ENCODE measurements around the gene ZNF71. TPM values are rescaled to one million over a fixed set of nuclear protein-coding genes. Genes with fewer than 3 reads are reported as not detected.
"Not testable (repeated sequence)": the region's sequence is repeated elsewhere in the genome, so short reads cannot be mapped to it uniquely, and the experiment has no call there.

ZNF71 gene
- total RNA-seq, 1 donor = 8.2 TPM

DNA sequence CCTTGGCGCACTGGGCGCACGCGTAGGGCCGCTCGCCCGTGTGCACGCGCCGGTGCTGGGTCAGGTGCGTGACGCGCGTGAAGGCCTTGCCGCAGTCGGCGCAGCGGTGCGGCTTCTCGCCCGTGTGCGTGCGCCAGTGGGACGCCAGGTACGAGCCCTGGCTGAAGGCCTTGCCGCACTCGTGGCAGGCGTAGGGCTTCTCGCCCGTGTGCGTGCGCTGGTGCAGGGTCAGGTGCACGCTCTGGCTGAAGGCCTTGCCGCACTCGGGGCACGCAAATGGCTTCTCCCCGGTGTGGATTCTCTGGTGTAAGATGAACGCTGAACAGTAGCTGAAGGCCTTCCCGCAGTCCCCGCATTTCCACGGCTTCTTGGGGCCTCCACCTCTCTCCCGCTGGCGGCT is 69.4 kb downstream of the ZNF71 start:
- H3K4me3 ChIP-seq (ENCODE audit: low read depth, low read length) = no peak overlapping the region
- TF ChIP-seq, protein P1, sequence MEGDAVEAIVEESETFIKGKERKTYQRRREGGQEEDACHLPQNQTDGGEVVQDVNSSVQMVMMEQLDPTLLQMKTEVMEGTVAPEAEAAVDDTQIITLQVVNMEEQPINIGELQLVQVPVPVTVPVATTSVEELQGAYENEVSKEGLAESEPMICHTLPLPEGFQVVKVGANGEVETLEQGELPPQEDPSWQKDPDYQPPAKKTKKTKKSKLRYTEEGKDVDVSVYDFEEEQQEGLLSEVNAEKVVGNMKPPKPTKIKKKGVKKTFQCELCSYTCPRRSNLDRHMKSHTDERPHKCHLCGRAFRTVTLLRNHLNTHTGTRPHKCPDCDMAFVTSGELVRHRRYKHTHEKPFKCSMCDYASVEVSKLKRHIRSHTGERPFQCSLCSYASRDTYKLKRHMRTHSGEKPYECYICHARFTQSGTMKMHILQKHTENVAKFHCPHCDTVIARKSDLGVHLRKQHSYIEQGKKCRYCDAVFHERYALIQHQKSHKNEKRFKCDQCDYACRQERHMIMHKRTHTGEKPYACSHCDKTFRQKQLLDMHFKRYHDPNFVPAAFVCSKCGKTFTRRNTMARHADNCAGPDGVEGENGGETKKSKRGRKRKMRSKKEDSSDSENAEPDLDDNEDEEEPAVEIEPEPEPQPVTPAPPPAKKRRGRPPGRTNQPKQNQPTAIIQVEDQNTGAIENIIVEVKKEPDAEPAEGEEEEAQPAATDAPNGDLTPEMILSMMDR (IDR thresholded peaks at IDR 0.05; ENCODE audit: insufficient read depth, low read depth, low read length) = no peak
- no peak for DNase-seq (ENCODE audit: low read depth)

DNA sequence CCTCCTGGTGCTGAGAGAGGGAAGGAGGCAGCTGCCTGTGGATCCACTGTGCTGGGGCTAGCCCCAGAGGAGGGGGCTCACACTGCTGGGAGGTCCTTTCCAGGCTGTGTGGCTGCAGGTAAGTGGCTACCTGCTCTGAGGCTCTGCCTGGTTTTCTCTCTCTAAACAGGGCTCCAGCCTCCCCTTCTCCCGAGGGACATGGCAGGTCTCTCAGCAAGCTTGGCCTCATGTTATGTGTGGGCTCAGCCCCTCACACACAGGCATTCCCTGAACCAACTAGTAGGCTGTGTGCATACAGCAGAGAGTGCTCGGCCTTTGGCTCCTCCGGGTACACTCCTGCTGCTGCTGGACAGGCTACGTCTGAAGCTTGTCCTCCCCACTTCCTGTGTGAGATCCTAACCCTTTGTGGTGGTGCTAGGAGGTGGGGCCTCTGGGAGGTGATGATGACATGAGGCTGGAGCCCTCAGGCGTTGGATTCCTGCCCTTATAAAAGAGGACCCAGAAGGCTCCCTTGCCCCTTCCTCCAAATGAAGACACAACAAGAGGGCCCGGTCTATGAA is 72.3 kb downstream of the ZNF71 start:
- TF ChIP-seq, protein P1 (IDR thresholded peaks at IDR 0.05; ENCODE audit: insufficient read depth, low read depth, low read length) = no peak
- DNase-seq (ENCODE audit: low read depth) = no peak
- no peak overlapping the region for H3K4me3 ChIP-seq (ENCODE audit: low read depth, low read length)

DNA sequence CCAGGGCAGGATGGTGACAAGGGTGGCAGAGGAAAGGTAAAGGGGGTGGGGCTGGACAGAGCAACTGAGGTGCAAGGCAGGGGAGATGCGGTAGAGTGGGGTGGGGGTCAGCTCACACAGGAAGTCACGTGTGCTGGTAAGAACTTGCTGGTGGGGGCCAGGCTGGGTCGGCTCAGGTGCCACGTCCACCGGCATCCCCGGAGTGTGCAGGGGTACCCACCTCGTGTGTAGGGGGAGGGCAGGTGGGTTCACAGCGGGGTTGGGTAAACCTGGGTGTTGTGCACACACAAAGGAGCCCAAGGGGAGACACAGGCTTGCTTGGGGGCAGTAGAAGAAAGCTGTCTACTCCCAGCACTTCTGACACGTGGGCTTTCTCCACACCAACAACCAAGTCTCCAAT is 73.6 kb downstream of the ZNF71 start:
- no peak for DNase-seq (ENCODE audit: low read depth)
- TF ChIP-seq, protein P1 (IDR thresholded peaks at IDR 0.05; ENCODE audit: insufficient read depth, low read depth, low read length) = no peak
- H3K4me3 ChIP-seq (ENCODE audit: low read depth, low read length) = no peak overlapping the region

DNA sequence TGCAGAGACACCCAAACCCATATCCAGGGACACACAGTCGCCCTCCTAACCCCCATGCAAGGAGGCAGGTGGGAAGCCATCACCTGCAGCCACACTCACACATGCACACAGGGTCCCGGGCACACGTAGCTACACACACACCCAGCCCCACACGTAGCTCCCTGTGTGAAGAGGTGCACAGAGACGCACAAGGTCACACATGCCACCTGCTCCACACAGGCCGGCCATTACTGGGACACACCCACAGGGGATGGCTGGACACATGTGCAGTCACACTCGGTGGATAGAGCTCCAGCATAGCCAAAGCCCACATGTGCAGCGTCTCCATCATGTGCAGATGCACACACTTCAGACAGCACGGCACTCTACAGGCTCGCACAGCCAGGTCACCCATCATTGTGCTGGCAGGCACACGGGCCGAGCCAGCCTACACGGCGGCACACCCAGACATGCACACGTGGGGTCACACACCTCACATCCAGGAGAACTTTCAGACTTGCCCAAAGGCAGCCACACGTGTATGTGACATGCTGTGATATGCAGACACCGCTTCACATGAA is 75.4 kb downstream of the ZNF71 start:
- TF ChIP-seq, protein P1 (IDR thresholded peaks at IDR 0.05; ENCODE audit: insufficient read depth, low read depth, low read length) = no peak
- H3K4me3 ChIP-seq (ENCODE audit: low read depth, low read length) = no peak overlapping the region
- no peak for DNase-seq (ENCODE audit: low read depth)

DNA sequence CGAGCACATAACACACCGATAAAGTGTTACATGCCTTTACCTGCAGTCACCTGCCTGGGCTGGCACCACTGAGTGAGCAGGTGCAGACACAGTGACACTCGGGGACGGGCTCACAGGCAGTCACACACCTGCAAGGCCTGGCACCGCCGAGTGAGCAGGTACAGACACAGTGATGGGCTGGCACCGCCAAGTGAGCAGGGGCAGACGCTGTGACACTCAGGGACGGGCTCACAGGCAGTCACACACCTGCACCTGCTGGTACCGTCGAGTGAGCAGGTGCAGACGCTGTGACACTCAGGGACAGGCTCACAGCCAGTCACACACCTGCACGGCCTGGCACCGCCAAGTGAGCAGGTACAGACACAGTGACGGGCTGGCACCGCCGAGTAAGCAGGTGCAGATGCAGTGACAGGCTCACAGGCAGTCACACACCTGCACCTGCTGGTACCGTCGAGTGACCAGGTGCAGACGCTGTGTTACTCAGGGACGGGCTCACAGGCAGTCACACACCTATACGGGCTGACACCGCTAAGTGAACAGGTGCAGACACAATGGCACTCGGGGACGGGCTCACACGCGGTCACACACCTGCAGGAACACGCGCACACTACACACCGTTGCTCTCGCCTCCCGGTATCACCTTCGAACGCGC is 76.0 kb downstream of the ZNF71 start:
- DNase-seq (ENCODE audit: low read depth) = no peak
- H3K4me3 ChIP-seq (ENCODE audit: low read depth, low read length) = no peak overlapping the region
- TF ChIP-seq, protein P1 (IDR thresholded peaks at IDR 0.05; ENCODE audit: insufficient read depth, low read depth, low read length) = no peak

DNA sequence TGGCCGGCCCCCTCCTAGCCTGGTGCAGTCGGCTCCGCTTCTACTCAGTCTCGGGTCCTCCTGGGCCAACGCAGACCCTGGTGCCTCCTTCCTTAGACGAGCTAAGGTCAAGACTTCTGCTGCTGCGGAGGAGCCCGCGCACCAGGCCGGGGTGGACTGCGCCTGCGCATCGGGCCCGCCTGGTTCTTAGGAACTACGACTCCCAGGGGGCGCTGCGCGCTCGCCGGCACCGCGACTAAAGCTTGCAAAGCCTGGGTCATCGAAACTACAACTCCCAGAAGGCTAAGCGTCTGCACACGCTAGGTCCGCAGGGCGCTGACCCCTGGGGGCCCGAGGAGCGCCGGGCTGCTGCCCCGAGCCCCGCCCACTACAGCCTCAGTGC is 76.5 kb downstream of the ZNF71 start, which contains the start of gene ZNF835:
TSS of gene ZNF835 (minus strand) at position 145 of the 382 bp plus-strand sequence. CDS start 6,559 bp downstream, outside the sequence.
- TF ChIP-seq, protein P1 (IDR thresholded peaks at IDR 0.05; ENCODE audit: insufficient read depth, low read depth, low read length) = no peak
- H3K4me3 ChIP-seq (ENCODE audit: low read depth, low read length) = no peak within 1 kb of the TSS
- DNase-seq (ENCODE audit: low read depth) = peak; percentile 17

DNA sequence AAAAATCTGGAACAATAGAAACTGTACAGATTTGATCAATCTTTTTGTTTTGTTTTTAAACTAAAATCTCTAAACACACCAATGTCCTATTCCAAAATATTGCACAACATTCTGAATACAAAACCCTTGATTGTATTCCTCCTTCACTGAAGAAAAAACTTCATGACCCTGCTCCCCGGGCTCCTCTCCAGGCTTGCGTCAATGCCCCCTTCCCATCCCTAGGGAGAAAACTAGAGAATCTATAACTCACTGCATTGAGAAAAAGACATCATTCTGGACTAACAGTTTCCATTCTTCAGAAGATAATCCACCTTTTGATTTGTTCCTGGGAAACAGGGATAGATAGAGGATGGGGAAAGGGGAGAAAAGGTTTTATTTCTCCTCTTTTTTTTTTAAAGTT is 77.5 kb downstream of the ZNF71 start:
- not testable (repeated sequence) for H3K4me3 ChIP-seq (ENCODE audit: low read depth, low read length); DNase-seq (ENCODE audit: low read depth)

Other genes starting within 250 kb of the ZNF71 start
- 2.3 and 2.6 TPM in 2 replicates for gene ZNF582, start 201.8 kb upstream of the ZNF71 start, total RNA-seq
- gene ZNF583, start 191.0 kb upstream of the ZNF71 start, total RNA-seq = 7.1 and 9.1 TPM in 2 replicates
- gene ZNF667, start 118.0 kb upstream of the ZNF71 start, total RNA-seq = 0.97 and 2.6 TPM in 2 replicates
- gene ZNF471, start 87.4 kb upstream of the ZNF71 start, total RNA-seq = 1.9 and 3.9 TPM in 2 replicates
- 6.1 and 12.1 TPM in 2 replicates for gene ZFP28, start 56.4 kb upstream of the ZNF71 start, total RNA-seq
- 2.6 and 3.9 TPM in 2 replicates for gene ZNF470, start 27.8 kb upstream of the ZNF71 start, total RNA-seq
- gene SMIM17, start 47.9 kb downstream of the ZNF71 start, total RNA-seq = 0.43 TPM in 1 of 2 replicates, not detected in the other
- 0.32 TPM in 1 of 2 replicates, not detected in the other for gene ZNF835, start 76.5 kb downstream of the ZNF71 start, total RNA-seq
- gene PEG3, start 245.4 kb downstream of the ZNF71 start, total RNA-seq = 0.32 and 0.43 TPM in 2 replicates
- gene ZIM2, start 245.4 kb downstream of the ZNF71 start, total RNA-seq = not detected in 2 replicates